Upper lobe of right lung (tissue), 1 donor: ENCODE data around the gene SVIL. TPM values are rescaled to one million over a fixed set of nuclear protein-coding genes. Genes with fewer than 3 reads are reported as not detected.
"Not testable (repeated sequence)": the region's sequence is repeated elsewhere in the genome, so short reads cannot be mapped to it uniquely, and the experiment has no call there.

ENCODE experiments used
- ATAC-seq: fragments of 200-7000 bp; cut with Tn5 transposase; one replicate; pipeline ENCODE4 v1.9.1; 2020; ENCODE audit warnings: mild to moderate bottlenecking, moderate library complexity
- DNase-seq: peaks from one replicate; pipeline ENCODE4 v3.0.0-alpha.2; 2020
- H3K27ac ChIP-seq: fragments of 200-600 bp; one replicate; pipeline ENCODE4 v1.8.0; 2022
- H3K27me3 ChIP-seq: fragments of 200-600 bp; one replicate; pipeline ENCODE4 v1.8.0; 2022; ENCODE audit warnings: mild to moderate bottlenecking
- H3K36me3 ChIP-seq: fragments of 200-600 bp; one replicate; pipeline ENCODE4 v1.8.0; 2022
- H3K4me1 ChIP-seq: fragments of 200-600 bp; one replicate; pipeline ENCODE4 v1.8.0; 2022
- H3K4me3 ChIP-seq: fragments of 200-600 bp; one replicate; pipeline ENCODE4 v1.8.0; 2022; ENCODE audit warnings: mild to moderate bottlenecking
- H3K9me3 ChIP-seq: fragments of 200-600 bp; one replicate; pipeline ENCODE4 v1.8.0; 2022
- intact Hi-C: fragments of 100-400 bp; cut with DNase I; formaldehyde crosslinking; loops from one replicate; pipeline ENCODE4 v1.11.0; 2022
- total RNA-seq: library from RNA; stranded (reverse); fragmentation: NEBNext Ultra II Directional; extraction: Animal tissue kit (Norgen Biotek cat#: 25700); gene quantifications from one replicate; pipeline ENCODE4 v1.2.1, GENCODE V29; 2021
- TF ChIP-seq, protein P1 (sequence below): fragments of 200-600 bp; IDR thresholded peaks from one replicate; pipeline ENCODE4 v1.8.0; 2022; ENCODE audit warnings: antibody characterized with exemption
- donor health status: DM: no; HTN: yes; CAD: no; lungs with severe emphysema.

Gene SVIL
- total RNA-seq, 1 donor from 2014 or later = 106 TPM

DNA sequence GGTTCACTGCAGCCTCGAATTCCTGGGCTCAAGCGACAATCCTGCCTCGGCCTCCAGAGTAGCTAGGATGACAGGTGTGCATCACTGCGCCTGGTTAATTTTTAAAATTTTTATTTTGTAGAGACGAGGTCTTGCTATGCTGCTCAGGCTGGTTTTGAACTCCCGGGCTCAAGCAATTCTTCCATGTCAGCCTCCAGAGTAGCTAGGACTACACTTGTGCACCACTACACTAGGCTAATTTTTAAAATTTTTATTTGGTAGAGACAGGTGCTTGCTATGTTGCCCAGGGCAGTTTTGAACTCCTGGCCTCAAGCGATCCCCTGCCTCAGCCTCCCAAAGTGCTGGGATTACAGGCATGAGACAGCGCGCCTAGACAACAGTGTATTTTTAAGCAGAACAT, 120.5 kb downstream of the SVIL start:
- intact Hi-C loops = no loop called here
- H3K9me3 ChIP-seq = no peaks in the 10 kb centered on the region
- ATAC-seq (no peak), DNase-seq (no peak)
- no peak overlapping the region for H3K27ac ChIP-seq
- peaks cover 30% of the 10 kb centered on the region for H3K36me3 ChIP-seq
- no peak overlapping the region for H3K4me3 ChIP-seq
- H3K4me1 ChIP-seq = no peaks in the 10 kb centered on the region
- TF ChIP-seq, protein P1, sequence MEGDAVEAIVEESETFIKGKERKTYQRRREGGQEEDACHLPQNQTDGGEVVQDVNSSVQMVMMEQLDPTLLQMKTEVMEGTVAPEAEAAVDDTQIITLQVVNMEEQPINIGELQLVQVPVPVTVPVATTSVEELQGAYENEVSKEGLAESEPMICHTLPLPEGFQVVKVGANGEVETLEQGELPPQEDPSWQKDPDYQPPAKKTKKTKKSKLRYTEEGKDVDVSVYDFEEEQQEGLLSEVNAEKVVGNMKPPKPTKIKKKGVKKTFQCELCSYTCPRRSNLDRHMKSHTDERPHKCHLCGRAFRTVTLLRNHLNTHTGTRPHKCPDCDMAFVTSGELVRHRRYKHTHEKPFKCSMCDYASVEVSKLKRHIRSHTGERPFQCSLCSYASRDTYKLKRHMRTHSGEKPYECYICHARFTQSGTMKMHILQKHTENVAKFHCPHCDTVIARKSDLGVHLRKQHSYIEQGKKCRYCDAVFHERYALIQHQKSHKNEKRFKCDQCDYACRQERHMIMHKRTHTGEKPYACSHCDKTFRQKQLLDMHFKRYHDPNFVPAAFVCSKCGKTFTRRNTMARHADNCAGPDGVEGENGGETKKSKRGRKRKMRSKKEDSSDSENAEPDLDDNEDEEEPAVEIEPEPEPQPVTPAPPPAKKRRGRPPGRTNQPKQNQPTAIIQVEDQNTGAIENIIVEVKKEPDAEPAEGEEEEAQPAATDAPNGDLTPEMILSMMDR = no peak
- H3K27me3 ChIP-seq = no peaks in the 10 kb centered on the region

DNA sequence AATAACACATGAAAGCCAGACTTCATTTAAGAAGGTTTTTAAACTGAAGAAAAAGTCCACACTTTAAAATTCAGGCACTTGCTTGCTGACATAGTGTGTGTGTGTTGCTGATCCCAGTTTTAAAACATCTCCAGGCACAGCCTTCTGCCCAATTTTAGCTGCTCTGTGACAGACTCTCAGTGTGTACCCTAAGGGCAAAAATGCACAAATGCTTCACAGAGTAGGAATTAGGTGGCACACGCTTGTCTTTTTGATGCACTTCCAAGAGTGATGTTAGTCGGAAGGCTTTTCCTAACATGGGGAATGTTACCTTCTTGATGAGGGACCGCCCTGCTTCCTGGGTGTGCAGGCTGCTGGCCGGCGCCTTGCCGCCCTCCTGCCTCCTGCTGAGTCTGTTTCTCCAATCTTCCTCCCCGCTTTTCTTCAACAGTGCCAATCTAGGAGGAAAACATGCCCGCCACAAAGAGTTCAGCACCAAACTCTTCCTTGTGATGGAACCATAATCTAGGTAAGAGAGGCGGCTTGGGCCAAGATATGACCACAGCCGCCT, 122.3 kb downstream of the SVIL start:
- H3K36me3 ChIP-seq = peaks cover 24% of the 10 kb centered on the region
- no peaks in the 10 kb centered on the region for H3K9me3 ChIP-seq
- TF ChIP-seq, protein P1 = no peak
- no peak for ATAC-seq
- intact Hi-C loops = no loop called here
- no peak overlapping the region for H3K27ac ChIP-seq
- no peaks in the 10 kb centered on the region for H3K4me1 ChIP-seq
- no peak overlapping the region for H3K4me3 ChIP-seq
- no peak for DNase-seq
- no peaks in the 10 kb centered on the region for H3K27me3 ChIP-seq

DNA sequence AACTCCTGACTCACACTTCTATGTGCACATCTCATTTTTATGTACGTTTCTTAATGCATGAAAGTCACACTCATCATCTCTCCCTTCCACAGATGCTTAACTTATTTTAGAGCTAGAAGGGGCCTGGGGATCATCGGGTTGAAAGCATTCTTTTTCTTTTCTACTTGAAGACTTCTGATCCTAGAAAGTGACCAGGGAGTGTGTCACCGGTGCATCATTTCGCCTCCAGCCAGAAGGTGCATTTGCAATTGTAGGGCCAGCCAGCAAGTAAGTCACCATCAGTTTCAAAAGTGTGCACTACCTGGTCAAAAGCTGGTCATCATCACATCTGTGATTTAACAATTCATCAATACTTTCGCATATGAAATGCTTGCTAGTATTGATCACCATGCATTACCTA, 123.0 kb downstream of the SVIL start:
- intact Hi-C loops, H3K9me3 ChIP-seq, DNase-seq, H3K4me1 ChIP-seq, H3K27me3 ChIP-seq, H3K27ac ChIP-seq, ATAC-seq, H3K4me3 ChIP-seq: not testable (repeated sequence)
- H3K36me3 ChIP-seq = peaks cover 24% of the 10 kb centered on the region

DNA sequence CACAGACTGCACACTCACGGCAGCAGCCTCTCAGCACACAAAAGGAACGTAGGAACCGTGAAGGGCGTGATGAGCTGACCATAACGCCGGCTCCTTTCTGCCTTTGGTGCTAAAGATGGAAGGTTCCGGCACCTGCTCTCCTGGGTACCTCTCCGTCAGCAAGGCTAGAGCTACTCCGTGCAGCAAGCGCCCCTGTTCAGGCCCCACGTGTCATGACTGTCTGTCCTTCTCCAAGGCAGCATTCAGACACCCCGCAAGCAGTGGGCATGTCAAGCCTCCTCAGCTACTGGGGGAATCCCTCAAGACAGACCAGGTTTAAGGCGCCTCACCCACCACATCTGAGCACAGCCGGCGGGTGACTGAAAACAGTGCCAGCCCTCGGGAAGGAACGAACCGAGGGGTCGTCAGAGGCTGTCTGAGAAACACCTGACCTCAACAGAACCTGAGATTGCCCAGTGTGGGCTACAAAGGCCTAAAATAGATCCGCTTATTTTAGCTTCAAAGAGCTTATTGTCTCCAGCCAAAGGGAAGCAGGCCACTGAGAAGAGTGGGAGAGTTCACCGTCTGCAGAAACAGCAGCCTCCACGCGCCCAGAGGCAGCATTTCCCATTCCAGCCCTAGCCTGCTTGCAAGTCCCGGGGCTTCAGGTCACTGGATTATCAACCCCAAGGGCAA, 124.2 kb downstream of the SVIL start:
- peaks cover 24% of the 10 kb centered on the region for H3K36me3 ChIP-seq
- H3K27me3 ChIP-seq, H3K4me3 ChIP-seq, H3K27ac ChIP-seq, DNase-seq, H3K9me3 ChIP-seq, intact Hi-C loops, H3K4me1 ChIP-seq: not testable (repeated sequence)
- ATAC-seq = peak; percentile 31

DNA sequence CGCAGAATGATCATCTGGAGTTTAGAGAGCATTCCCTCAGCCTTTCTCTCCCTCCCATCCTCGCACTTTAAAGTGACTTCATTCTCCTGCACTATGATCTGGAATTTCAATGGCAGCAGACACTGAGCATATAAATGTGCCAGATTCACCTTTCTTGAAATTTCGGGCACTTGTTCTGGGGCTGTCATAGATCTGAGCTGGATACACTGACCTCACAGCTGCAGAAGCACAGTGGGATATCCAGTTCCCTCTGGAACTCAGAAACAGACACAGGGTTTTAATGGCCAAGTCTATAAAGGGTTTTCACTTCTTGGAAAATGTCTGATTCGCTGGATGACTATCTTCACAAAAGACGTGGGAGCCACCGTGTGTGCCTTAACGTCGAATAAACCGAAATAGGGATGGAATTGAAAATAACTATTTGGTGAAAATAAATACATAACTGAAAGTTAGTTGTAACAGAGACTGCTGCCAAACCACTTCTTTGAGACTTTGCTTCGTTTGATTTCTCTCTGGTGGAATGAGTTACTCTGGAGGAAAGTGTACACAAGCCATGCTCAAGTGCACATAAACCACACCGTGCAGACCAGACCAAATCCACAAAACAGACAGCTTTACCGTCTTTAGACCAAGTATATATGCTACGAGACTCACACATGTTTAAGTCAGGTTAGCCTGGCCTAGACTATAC, 126.1 kb downstream of the SVIL start:
- H3K27ac ChIP-seq = no peak overlapping the region
- peaks cover 24% of the 10 kb centered on the region for H3K36me3 ChIP-seq
- TF ChIP-seq, protein P1 = no peak
- H3K9me3 ChIP-seq = no peaks in the 10 kb centered on the region
- H3K4me1 ChIP-seq = no peaks in the 10 kb centered on the region
- DNase-seq (no peak), ATAC-seq (no peak)
- intact Hi-C loops = no loop called here
- H3K27me3 ChIP-seq = no peaks in the 10 kb centered on the region
- no peak overlapping the region for H3K4me3 ChIP-seq

DNA sequence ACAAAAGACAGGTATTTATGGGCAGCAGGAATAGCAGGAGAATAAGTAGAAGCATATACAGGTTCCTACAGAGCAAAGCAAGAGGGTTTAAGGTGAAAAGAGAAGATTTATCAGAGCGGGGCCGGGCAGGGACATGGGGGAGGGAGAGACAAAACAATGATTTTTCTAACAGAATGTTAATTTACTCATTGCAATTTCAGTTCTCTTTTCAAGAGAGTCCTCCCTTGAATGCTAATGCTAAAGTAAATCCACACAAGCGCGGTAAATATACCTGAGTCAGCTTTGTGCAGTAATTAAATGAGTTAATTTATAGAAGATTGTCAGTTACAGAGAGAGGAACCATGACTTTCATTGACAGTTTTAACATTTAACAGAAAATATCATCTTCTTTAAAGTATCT, 127.0 kb downstream of the SVIL start:
- H3K4me3 ChIP-seq, H3K4me1 ChIP-seq, H3K27me3 ChIP-seq, H3K27ac ChIP-seq, intact Hi-C loops, DNase-seq, H3K9me3 ChIP-seq, ATAC-seq: not testable (repeated sequence)
- peaks cover 24% of the 10 kb centered on the region for H3K36me3 ChIP-seq

DNA sequence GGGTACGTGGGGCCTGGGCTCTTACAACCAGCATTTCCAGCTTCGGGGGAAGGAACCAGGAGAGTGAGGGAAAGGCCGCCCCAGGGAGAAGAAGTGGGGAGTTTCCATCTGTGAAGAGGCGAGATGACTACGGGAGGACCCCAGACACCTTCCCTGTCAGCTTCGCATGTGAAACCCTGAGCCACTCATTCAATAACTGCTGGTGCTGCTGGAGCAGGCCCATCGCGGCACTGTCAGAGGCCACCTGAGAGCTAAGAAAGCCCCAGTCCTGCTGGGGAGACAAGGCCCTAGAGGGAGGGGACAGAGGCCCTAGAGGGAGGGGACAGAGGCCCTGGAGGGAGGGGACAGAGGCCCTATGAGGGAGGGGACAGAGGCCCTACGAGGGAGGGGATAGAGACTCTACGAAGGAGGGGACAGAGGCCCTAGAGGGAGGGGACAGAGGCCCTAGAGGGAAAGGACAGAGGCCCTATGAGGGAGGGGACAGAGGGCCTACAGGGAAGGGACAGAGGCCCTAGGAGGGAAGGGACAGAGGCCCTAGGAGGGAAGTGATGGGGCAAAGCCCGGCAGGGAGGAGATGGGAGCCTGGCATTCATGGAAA, 128.3 kb downstream of the SVIL start:
- H3K4me1 ChIP-seq, H3K27ac ChIP-seq, DNase-seq, H3K27me3 ChIP-seq, ATAC-seq, intact Hi-C loops, H3K9me3 ChIP-seq, H3K4me3 ChIP-seq: not testable (repeated sequence)
- H3K36me3 ChIP-seq = peaks cover 10% of the 10 kb centered on the region
